ENCODE data around the gene NEURL1B.

DNA sequence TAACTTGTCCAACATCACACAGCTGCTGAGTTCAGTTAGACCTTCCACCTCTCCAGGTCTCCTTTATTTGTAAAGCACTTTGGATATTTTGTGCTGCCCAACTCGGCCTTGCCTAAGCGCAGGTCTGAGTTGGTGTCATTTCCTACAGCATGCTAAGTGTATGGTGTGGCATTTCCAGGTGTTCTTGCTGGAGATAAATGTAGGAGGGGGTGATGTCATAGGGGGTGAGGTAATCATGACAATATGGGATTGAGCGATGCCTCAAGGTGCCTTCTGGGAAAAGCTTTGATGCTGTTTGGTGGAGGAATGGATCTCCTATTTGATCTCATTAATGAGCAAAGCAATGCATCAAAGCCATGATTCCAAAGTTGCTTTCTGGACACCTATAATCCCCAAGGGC lies 32.3 kb upstream of the NEURL1B start:
- TF ChIP-seq, protein P1, sequence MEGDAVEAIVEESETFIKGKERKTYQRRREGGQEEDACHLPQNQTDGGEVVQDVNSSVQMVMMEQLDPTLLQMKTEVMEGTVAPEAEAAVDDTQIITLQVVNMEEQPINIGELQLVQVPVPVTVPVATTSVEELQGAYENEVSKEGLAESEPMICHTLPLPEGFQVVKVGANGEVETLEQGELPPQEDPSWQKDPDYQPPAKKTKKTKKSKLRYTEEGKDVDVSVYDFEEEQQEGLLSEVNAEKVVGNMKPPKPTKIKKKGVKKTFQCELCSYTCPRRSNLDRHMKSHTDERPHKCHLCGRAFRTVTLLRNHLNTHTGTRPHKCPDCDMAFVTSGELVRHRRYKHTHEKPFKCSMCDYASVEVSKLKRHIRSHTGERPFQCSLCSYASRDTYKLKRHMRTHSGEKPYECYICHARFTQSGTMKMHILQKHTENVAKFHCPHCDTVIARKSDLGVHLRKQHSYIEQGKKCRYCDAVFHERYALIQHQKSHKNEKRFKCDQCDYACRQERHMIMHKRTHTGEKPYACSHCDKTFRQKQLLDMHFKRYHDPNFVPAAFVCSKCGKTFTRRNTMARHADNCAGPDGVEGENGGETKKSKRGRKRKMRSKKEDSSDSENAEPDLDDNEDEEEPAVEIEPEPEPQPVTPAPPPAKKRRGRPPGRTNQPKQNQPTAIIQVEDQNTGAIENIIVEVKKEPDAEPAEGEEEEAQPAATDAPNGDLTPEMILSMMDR (IDR thresholded peaks at IDR 0.05), result no peak
- TF ChIP-seq POLR2A (IDR thresholded peaks at IDR 0.05), result no peak

Measured in body of pancreas (tissue), 4 donors.